Activated B cell treated with CpG ODN at 0.5 μM for 24 hours (primary cell): ENCODE data around the gene LSM14A. TPM values are rescaled to one million over a fixed set of nuclear protein-coding genes. Genes with fewer than 3 reads are reported as not detected.

Experiments
- ATAC-seq: fragments of 200-7000 bp; cut with Tn5 transposase; one replicate; pipeline ENCODE4 v1.10.0; 2021; ENCODE audit warnings: low read depth, mild to moderate bottlenecking, moderate library complexity
- CTCF ChIA-PET: fragments of 350-600 bp; sonication (Branson Sonifier 250); formaldehyde crosslinking; loops from one replicate; lab custom pipeline; 2021; ENCODE audit warnings: antibody characterized with exemption; lab: Charles Lee
- POLR2A ChIA-PET: fragments of 350-600 bp; sonication (Branson Sonifier 250); formaldehyde crosslinking; loops from one replicate; lab custom pipeline; 2021; ENCODE audit warnings: antibody characterized with exemption; lab: Charles Lee
- DNase-seq: peaks from one replicate; pipeline ENCODE4 v3.0.0; 2022
- H3K27ac Mint-ChIP-seq: one replicate; pipeline ENCODE4 v1.8.0; 2020; ENCODE audit warnings: mixed read lengths
- H3K27me3 Mint-ChIP-seq: one replicate; pipeline ENCODE4 v1.8.0; 2021; ENCODE audit warnings: mixed read lengths
- H3K36me3 Mint-ChIP-seq: one replicate; pipeline ENCODE4 v1.8.0; 2021; ENCODE audit warnings: low read depth, mixed read lengths
- H3K4me1 Mint-ChIP-seq: one replicate; pipeline ENCODE4 v1.8.0; 2021; ENCODE audit warnings: mixed read lengths
- H3K4me3 Mint-ChIP-seq: one replicate; pipeline ENCODE4 v1.8.0; 2020; ENCODE audit warnings: mild to moderate bottlenecking, mixed read lengths
- H3K9me3 Mint-ChIP-seq: one replicate; pipeline ENCODE4 v1.8.0; 2020; ENCODE audit warnings: mixed read lengths
- CTCF ChIP-seq: fragments of 200-600 bp; IDR thresholded peaks from one replicate; pipeline ENCODE4 v1.8.0; 2022; ENCODE audit warnings: antibody characterized with exemption, mild to moderate bottlenecking
- intact Hi-C: fragments of 100-400 bp; cut with micrococcal nuclease; formaldehyde crosslinking; loops from one replicate; pipeline ENCODE4 v1.15.1; 2024
- total RNA-seq: library from RNA; stranded (reverse); gene quantifications from 2 replicates; pipeline ENCODE4 v1.2.3, GENCODE V29; 2022

LSM14A gene
- total RNA-seq, 1 donor from 2014 or later: 136 TPM

GRCh38 chr19:34145741-34146202 is 26.5 kb upstream of the LSM14A start:
- peaks cover 1% of the 10 kb centered on the region for H3K4me1 Mint-ChIP-seq
- ChIA-PET POLR2A (no interaction called here), CTCF (interaction anchor here (0.7 to 3.3 kb wide), 11 partner anchors 18 to 731 kb away, joined by 3 to 26 read pairs (median 3); no protein-coding TSS in a partner anchor)
- peaks cover 3% of the 10 kb centered on the region for H3K27me3 Mint-ChIP-seq
- peak; percentile 82 for TF ChIP-seq CTCF
- no peak overlapping the region for H3K4me3 Mint-ChIP-seq
- H3K27ac Mint-ChIP-seq: no peak overlapping the region
- no peaks in the 10 kb centered on the region for H3K9me3 Mint-ChIP-seq
- no peaks in the 10 kb centered on the region for H3K36me3 Mint-ChIP-seq
- intact Hi-C loops: loop anchor here (1.0 to 5.0 kb wide), 5 partner anchors 11 to 713 kb away; partner anchors contain the start of gene KCTD15
- ATAC-seq (peak; percentile 65), DNase-seq (no peak)

GRCh38 chr19:34148658-34149185 is 23.6 kb upstream of the LSM14A start:
- Mint-ChIP-seq H3K4me3 (no peak overlapping the region), H3K27me3 (no peaks in the 10 kb centered on the region), H3K9me3 (no peaks in the 10 kb centered on the region), H3K4me1 (peaks cover 1% of the 10 kb centered on the region), H3K27ac (no peak overlapping the region), H3K36me3 (no peaks in the 10 kb centered on the region)
- POLR2A ChIA-PET: no interaction called here
- intact Hi-C loops: loop anchor here (5.0 kb wide), 2 partner anchors 351 to 716 kb away; partner anchors contain the start of gene KCTD15
- CTCF ChIA-PET: interaction anchor here (1.0 to 1.7 kb wide), 2 partner anchors 29 to 71 kb away, joined by 4 to 5 read pairs; no protein-coding TSS in a partner anchor
- TF ChIP-seq CTCF: no peak
- ATAC-seq (no peak), DNase-seq (no peak)

- CTCF ChIA-PET: no interaction called here
- no peaks in the 10 kb centered on the region for H3K36me3 Mint-ChIP-seq
- DNase-seq (no peak), ATAC-seq (no peak)
- intact Hi-C loops: loop anchor here (5.0 kb wide), 2 partner anchors 353 to 718 kb away; partner anchors contain the start of gene KCTD15
- no peaks in the 10 kb centered on the region for H3K9me3 Mint-ChIP-seq
- H3K4me3 Mint-ChIP-seq: no peak overlapping the region
- no peak overlapping the region for H3K27ac Mint-ChIP-seq
- POLR2A ChIA-PET: no interaction called here
- no peaks in the 10 kb centered on the region for H3K27me3 Mint-ChIP-seq
- peaks cover 1% of the 10 kb centered on the region for H3K4me1 Mint-ChIP-seq
- TF ChIP-seq CTCF: no peak
These were observed 22.4 kb upstream of the LSM14A start for GRCh38 chr19:34149873-34150272.

GRCh38 chr19:34150558-34150957 is 21.7 kb upstream of the LSM14A start:
- CTCF ChIA-PET: no interaction called here
- H3K36me3 Mint-ChIP-seq: no peaks in the 10 kb centered on the region
- POLR2A ChIA-PET: no interaction called here
- peaks cover 1% of the 10 kb centered on the region for H3K4me1 Mint-ChIP-seq
- H3K9me3 Mint-ChIP-seq: no peaks in the 10 kb centered on the region
- ATAC-seq (no peak), DNase-seq (no peak)
- H3K27me3 Mint-ChIP-seq: no peaks in the 10 kb centered on the region
- H3K27ac Mint-ChIP-seq: no peak overlapping the region
- TF ChIP-seq CTCF: no peak
- intact Hi-C loops: no loop called here
- no peak overlapping the region for H3K4me3 Mint-ChIP-seq

GRCh38 chr19:34151439-34151838 is 20.9 kb upstream of the LSM14A start:
- POLR2A ChIA-PET: interaction anchor here (0.5 to 0.7 kb wide), 2 partner anchors 11 to 275 kb away, joined by 3 read pairs; no protein-coding TSS in a partner anchor
- CTCF ChIA-PET: interaction anchor here (1.3 kb wide), 1 partner anchor 373 kb away, joined by 3 read pairs; no protein-coding TSS in a partner anchor
- DNase-seq (no peak), ATAC-seq (no peak)
- Mint-ChIP-seq H3K9me3 (no peaks in the 10 kb centered on the region), H3K4me1 (no peaks in the 10 kb centered on the region), H3K27me3 (no peaks in the 10 kb centered on the region), H3K4me3 (no peak overlapping the region), H3K36me3 (no peaks in the 10 kb centered on the region), H3K27ac (no peak overlapping the region)
- intact Hi-C loops: no loop called here
- TF ChIP-seq CTCF: no peak
